Ishikawa (cell line): ENCODE measurements around the gene KDF1.

ENCODE experiments used
- CEBPB ChIP-seq: IDR thresholded peaks from 2 replicates; pipeline ENCODE4 v1.6.1; 2012
- FOXM1 ChIP-seq: IDR thresholded peaks from 2 replicates; pipeline ENCODE4 v1.6.1; 2012; ENCODE audit warnings: low read depth, borderline replicate concordance
- NFIC ChIP-seq: IDR thresholded peaks from 2 replicates; pipeline ENCODE4 v1.6.1; 2012
- TAF1 ChIP-seq: IDR thresholded peaks from 2 replicates; pipeline ENCODE4 v1.6.1; 2012; ENCODE audit warnings: low read depth, mild to moderate bottlenecking
- TF ChIP-seq, protein P1 (sequence below): IDR thresholded peaks from 2 replicates; pipeline ENCODE4 v1.6.1; 2012

GRCh38 chr1:26911399-26912146, 48.7 kb downstream of the KDF1 start:
- TF ChIP-seq FOXM1 (no peak), NFIC (no peak), TAF1 (no peak), CEBPB (no peak)
- TF ChIP-seq, protein P1, sequence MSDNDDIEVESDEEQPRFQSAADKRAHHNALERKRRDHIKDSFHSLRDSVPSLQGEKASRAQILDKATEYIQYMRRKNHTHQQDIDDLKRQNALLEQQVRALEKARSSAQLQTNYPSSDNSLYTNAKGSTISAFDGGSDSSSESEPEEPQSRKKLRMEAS = no peak
